Esophagus squamous epithelium (tissue), 4 donors: ENCODE data around the gene ARHGAP26.

Experiments
- CTCF ChIP-seq, 6 experiments: fragments of 450-650 bp in 4 of 6; fragments of 200-600 bp in 2 of 6; sonication (generic) in 2 of 6; IDR thresholded peaks; one replicate each; pipeline ENCODE4 v1.5.1; 2016 to 2019; ENCODE audit warnings: antibody characterized with exemption in 6 of 6, mild to moderate bottlenecking in 4 of 6, moderate library complexity in 4 of 6
- POLR2A ChIP-seq, 4 donors: fragments of 450-650 bp; IDR thresholded peaks; one replicate each; pipeline ENCODE4 v1.6.1; 2017; ENCODE audit warnings: antibody characterized with exemption in 4 of 4, mild to moderate bottlenecking in 4 of 4, moderate library complexity in 3 of 4

- TF ChIP-seq CTCF (IDR thresholded peaks at IDR 0.05) (no peak), POLR2A (IDR thresholded peaks at IDR 0.05) (no peak)
Observed at GRCh38 chr5:142748132-142748531, 22.0 kb upstream of the ARHGAP26 start.
